NCI-H774 (cell line): ENCODE data around the gene ZC3H10.
"Not testable (repeated sequence)": the region's sequence is repeated elsewhere in the genome, so short reads cannot be mapped to it uniquely, and the experiment has no call there.

Experiments used
- DNase-seq: peaks from one replicate; lab custom pipeline; 2025; lab: John Stamatoyannopoulos, UW

Gene ZC3H10

GRCh38 chr12:56117778-56118687 is at the start of gene ZC3H10:
Gene ZC3H10 (plus strand): TSS chr12:56118266. CDS start chr12:56120563, 2,297 bp downstream.
- peak; percentile 100 for DNase-seq

- no peak for DNase-seq
Measured at GRCh38 chr12:56071648-56072047, 46.4 kb upstream of the ZC3H10 start.

GRCh38 chr12:56074396-56074795 is 43.7 kb upstream of the ZC3H10 start:
- DNase-seq = no peak

- not testable (repeated sequence) for DNase-seq
Measured at GRCh38 chr12:56077966-56078365, 40.1 kb upstream of the ZC3H10 start.

GRCh38 chr12:56078427-56078826 is 39.6 kb upstream of the ZC3H10 start:
- DNase-seq = no peak

GRCh38 chr12:56078931-56079722 is 38.9 kb upstream of the ZC3H10 start:
- DNase-seq = peak; percentile 64

GRCh38 chr12:56079723-56080555 is 38.1 kb upstream of the ZC3H10 start, which contains the start of gene ERBB3:
Gene ERBB3 (plus strand): TSS chr12:56080165. CDS start chr12:56080301, 136 bp downstream.
- DNase-seq = peak; percentile 65

GRCh38 chr12:56080556-56081138 is 37.4 kb upstream of the ZC3H10 start:
- no peak for DNase-seq

GRCh38 chr12:56081393-56082347 is 36.4 kb upstream of the ZC3H10 start:
- DNase-seq = no peak

- no peak for DNase-seq
Measured at GRCh38 chr12:56082382-56082781, 35.7 kb upstream of the ZC3H10 start.

GRCh38 chr12:56082967-56083366 is 35.1 kb upstream of the ZC3H10 start:
- no peak for DNase-seq

GRCh38 chr12:56084958-56085543 is 33.0 kb upstream of the ZC3H10 start:
- no peak for DNase-seq

GRCh38 chr12:56086096-56086495 is 32.0 kb upstream of the ZC3H10 start:
- no peak for DNase-seq

GRCh38 chr12:56086608-56087007 is 31.5 kb upstream of the ZC3H10 start:
- no peak for DNase-seq

GRCh38 chr12:56087220-56087619 is 30.8 kb upstream of the ZC3H10 start:
- DNase-seq = peak; percentile 72

- DNase-seq = no peak
Measured at GRCh38 chr12:56097738-56098137, 20.3 kb upstream of the ZC3H10 start.

GRCh38 chr12:56098592-56098991 is 19.5 kb upstream of the ZC3H10 start:
- DNase-seq = no peak

- no peak for DNase-seq
Measured at GRCh38 chr12:56099787-56100186, 18.3 kb upstream of the ZC3H10 start.

GRCh38 chr12:56101045-56101444 is 17.0 kb upstream of the ZC3H10 start:
- no peak for DNase-seq

- no peak for DNase-seq
Measured at GRCh38 chr12:56102683-56103065, 15.4 kb upstream of the ZC3H10 start.
